Measurements from ENCODE around the gene KCNQ4.

DNA sequence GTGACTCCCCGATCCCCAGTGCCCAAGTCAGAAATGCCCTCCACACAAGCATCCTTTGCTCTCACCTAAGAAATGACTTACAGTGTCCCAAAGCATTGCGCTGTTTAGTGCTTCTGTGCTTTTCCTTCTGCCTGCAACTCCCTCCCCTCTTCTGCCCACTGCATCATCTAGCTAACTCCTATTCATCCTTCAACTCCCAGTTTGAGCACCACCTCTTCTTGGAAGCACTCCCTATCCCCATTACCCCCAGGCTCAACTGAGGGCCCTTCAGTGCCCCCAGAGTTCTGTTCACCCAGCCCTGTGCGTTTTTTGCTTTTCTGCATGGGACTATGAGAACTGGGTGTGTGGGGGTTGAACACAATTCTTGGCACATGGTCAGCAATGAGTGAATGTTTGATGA lies 10.0 kb downstream of the KCNQ4 start:
- TF ChIP-seq CTCF (IDR thresholded peaks at IDR 0.05) (no peak), EZH2 (IDR thresholded peaks at IDR 0.05; ENCODE audit: borderline replicate concordance, insufficient read depth, low read depth, low read length, poor library complexity, severe bottlenecking) (no peak)

All from B cell (primary cell).